Lower leg skin (tissue), 3 donors: ENCODE data around the gene ORC3.

Experiments
- CTCF ChIP-seq, 3 donors: fragments of 450-650 bp; IDR thresholded peaks; one replicate each; pipeline ENCODE4 v1.5.1; 2016; ENCODE audit warnings: antibody characterized with exemption in 3 of 3, mild to moderate bottlenecking in 3 of 3, moderate library complexity in 2 of 3
- POLR2A ChIP-seq, 2 donors: fragments of 450-650 bp; IDR thresholded peaks; one replicate each; pipeline ENCODE4 v1.6.1; 2016 to 2017; ENCODE audit warnings: antibody characterized with exemption in 2 of 2, mild to moderate bottlenecking in 1 of 2, moderate library complexity in 1 of 2

- no peak for TF ChIP-seq CTCF (IDR thresholded peaks at IDR 0.05)
- no peak for TF ChIP-seq POLR2A (IDR thresholded peaks at IDR 0.05)
These were observed 73.5 kb downstream of the ORC3 start for GRCh38 chr6:87663434-87663833.
